HG03103 (cell line): ENCODE measurements around the gene F2R.

ENCODE experiments used
- ATAC-seq: cut with Tn5 transposase; IDR thresholded peaks from one replicate; pipeline ENCODE4 v1.9.1; 2021; ENCODE audit warnings: low read depth; ENCODE audit not compliant: unreplicated experiment

F2R gene

DNA sequence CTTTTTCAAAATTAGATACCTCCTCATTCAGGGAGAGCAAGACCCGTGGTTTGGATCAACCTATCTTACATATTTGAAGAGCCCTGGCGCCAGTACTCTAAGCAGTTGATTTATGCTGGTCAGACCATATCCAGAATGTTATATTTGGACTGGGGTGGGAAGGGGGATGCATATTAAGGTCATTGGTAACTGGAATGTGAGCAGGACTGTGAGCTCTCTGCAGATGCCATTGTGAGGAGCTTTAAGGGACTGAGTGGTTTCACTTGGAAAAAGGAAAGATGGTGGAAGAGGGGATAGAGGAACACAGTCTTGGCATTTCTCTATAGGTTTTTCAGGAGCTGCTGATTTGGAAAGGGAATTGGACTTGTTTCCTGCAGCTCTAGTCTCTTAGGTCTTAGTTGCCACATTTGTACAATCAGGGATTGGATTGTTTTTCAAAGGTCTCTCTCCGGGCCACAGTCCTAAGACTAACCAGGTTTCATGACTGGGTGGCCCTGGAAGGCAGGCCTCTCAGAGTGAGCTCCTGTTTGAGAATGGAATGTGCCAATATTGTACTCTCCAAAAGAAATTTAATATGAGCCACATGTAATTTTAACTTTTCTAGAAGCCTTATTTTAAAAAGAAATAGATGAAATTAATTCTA, 25.8 kb upstream of the F2R start:
- ATAC-seq, result no peak

DNA sequence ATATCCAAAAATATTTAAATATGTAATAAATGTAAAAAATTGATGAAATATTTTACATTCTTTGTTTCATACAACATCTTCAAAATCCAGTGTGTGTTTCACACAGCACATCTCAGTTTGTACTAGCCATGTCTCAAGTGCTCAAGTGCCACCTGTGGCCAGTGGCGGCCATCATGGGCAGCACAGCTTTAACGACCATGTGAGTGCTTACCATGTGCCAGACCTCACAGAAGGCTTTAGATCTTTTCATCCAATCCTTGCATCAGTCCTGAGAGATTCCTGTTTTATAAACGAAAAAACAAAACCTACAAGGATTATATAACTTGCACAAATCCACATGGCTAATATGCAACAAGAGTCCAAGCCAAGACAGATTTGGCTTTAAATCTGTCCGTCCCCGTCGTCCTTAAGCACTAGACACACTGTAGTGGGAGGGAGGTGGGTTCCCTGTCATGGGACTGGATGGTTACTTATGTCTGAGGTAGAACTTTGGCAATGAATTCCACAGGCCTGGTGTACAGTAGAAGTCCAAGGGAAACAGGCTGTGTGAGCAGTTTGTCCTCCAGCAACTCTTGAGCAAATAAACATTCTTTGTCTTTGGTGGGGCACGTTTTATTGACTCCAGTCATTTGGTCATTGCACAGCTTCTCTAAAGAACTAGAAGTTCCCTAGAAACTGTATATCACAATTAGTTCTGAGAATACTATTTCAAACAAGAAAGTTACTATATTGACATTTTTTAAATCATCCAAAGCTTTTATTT, 25.0 kb upstream of the F2R start:
- ATAC-seq, result no peak

DNA sequence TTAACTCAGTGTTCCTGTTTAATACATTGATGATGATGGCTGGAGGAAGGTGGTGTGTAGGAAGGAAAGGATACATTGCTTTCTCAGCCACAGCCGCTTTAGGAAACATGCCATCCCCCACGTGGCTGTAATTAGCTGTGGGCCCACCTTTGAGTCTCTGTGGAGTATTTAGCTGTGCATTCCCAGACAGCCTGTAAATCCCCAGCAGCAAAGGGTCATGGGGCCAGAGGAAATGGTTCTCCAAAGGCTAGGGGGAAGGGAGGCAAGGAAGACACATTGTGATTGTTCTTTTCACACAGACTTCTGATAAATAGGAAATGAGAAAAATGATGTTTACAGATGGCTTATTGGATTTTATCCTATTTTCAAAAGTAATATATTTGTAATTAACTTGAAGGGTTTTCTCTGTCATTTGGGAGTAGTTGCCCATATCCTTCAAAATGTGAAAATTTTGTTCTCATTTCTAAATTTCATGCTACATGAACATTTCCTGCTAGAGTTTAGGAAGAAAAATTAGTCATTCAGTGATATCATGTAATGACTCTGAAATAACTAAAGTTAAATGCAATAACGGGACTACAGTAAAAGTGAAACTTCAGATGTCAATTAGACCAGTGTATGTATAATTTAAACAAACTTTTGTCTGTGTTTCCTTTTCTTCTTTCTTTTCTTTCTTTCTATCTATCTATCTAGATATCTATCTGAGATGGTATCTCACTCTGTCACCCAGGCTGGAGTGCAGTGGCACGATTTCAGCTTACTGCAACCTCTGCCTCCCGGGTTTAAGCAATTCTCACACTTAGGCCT, 24.3 kb upstream of the F2R start:
- ATAC-seq, result no peak

DNA sequence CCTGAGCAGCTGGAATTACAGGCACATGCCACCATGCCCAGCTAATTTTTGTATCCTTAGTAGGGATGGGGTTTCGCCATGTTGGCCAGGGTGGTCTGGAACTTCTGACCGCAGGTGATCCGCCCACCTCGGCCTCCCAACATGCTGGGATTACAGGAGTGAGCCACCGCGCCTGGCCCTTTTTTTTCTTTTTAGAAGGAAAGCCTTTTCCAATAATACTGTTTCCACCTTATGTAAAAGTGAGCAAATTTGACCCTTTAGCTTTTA, 23.7 kb upstream of the F2R start:
- ATAC-seq, result no peak

DNA sequence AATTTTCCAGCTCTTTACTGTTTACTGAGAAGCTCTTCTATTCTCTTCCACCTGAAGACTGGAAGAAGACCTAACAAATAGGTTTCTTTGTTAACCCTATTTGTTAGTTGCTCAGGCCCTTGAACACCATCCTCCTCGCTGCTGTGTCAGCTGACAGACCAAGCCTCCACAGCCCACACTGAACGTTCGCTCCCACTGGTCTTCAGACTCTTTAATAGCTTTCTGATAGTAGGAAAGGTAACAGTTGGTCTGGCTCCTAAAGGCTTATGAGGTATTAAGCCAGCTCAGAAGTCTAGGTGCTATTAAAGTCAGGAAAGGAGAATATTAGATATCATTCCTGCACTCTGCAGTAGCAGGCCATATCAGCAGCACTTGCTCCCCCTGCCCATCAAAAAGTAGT, 23.3 kb upstream of the F2R start:
- no peak for ATAC-seq

DNA sequence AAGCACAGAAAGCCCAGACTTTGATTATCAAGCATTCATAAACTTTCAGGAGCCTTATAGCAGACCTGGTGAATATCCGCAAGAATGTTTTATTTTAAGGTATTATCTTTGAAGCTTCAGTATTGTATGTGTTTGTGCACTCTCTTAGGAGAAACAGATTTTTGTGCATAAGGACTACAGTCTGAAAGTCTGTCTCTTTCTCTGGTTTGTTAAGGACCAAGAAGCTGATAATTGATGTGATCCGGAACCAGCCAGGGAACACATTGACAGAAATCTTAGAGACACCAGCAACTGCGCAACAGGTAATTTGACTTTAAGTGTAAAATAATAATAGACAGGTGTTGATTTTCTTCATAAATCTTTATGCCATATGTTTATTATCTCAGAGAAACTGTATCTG, 22.8 kb upstream of the F2R start:
- ATAC-seq, result no peak

DNA sequence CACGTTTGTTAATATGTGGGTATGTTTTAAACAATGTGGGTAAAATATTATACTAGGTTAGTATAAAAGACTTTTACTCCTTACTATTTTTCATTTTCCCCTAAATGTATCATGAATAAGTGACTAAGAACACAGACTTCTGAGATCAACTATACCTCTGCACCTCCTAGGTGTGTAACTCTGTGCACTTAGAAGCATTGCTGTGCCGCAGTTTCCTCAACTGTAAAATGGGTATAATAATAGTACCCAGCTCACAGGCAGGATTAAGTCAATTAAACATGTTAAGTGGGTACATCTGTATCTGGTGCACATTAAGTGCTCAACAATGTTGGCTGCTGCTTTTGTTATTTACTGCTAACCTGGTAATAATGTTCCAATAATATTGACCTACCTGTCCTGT, 21.6 kb upstream of the F2R start:
- no peak for ATAC-seq

DNA sequence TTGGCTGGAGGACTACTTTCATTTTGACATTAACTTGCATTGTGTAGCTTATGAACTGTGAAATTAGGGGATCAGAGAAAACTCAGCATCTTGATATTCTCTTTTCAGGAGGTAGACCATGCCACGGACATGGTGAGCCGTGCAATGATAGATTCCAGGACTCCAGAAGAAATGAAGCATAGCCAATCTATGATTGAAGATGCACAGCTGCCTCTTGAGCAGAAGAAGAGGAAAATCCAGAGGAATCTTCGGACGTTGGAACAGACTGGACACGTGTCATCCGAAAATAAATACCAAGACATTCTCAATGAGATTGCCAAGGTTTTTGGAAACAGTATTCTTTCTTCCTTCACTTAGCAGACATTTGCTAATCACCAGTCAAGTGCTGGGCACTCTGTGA, 20.6 kb upstream of the F2R start:
- no peak for ATAC-seq

DNA sequence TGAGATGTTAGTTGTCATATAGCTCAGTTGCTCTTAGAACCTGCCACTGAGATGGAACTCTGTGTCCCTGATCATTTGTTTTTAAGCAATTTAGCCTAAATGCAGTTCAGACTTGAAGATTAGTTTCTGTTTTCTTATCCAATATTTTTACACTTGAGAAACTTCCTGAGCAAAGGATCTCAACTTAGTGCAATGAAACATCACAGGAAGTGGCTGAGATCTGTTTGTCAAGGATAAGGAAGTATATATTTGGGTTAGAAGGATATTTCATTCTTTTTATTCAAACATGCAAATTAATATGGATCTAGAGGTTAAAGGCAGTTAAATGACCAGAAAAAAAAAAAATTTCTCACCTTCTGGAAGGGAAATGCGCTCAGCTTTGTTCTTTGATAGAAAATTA, 19.7 kb upstream of the F2R start:
- no peak for ATAC-seq

DNA sequence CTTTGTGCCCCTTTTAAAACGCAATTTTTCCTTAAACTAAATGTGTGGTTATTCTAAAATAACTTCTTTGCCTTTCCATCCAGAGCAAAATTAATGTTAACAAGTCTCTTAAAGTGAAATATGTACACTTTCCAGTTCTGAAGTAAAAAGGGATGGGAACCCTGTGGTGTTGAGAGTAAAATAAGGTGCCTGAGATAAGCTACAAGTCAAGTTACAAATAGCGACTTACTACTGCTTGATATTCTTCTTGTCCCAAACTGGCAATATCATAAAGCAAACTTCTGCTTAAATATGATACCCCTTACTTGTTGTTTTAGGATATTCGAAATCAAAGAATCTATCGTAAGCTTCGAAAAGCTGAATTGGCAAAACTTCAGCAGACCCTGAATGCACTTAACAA, 18.3 kb upstream of the F2R start:
- no peak for ATAC-seq

DNA sequence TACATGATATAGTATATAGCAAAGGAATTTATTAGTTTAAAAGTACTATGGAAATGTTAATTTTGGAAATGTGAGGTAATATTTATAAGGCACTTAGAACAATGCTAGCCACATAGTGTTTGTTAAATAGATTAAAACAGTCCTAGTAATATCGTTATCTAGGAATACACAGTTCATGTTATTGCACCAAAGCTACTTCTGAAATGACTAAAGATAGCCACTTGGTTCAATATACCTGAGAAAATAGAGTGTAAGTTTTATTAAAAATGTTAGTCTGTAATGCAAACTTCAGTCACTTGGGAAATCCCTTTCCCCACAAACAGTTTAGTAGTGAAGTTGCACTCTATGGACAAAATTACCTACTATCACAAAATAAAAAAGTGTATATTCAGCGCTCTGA, 15.4 kb upstream of the F2R start:
- ATAC-seq, result no peak

DNA sequence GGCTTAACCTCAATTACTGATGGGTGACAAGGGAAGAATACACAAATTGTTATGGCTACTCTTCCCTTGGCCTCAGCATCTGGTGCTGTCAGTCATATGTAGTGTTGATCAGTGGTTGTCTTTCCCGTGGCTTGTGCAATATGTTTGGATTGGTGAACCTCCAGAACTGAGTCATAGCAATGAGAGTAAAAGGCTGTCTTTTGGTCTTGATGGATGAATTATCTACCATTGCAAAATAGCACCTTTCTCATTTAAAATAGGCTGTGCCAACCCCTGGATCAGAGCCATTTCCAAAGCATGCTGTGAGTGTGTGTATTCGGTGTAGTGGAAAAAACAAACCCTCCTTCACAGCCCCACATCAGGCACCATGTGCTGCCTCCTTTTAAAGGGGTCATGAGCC, 14.6 kb upstream of the F2R start:
- no peak for ATAC-seq

DNA sequence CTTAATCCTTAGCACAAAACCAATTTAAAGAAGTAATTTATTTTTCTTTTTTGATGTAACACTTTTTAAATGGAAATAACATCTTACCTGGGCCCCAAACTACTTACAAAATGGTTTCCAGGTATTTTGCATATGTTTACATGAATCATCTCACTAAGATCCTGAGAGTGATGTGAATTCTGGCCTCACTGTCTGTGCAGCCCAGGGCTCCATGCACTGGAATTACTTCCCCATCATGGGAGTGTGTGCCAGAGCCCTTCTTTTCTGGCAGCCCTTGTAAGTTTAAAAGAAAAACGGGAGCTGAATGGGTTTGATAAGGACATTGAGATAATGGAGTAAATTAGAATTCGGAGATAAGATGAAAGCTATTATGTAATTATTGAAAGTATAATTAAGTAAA, 12.2 kb upstream of the F2R start:
- no peak for ATAC-seq

DNA sequence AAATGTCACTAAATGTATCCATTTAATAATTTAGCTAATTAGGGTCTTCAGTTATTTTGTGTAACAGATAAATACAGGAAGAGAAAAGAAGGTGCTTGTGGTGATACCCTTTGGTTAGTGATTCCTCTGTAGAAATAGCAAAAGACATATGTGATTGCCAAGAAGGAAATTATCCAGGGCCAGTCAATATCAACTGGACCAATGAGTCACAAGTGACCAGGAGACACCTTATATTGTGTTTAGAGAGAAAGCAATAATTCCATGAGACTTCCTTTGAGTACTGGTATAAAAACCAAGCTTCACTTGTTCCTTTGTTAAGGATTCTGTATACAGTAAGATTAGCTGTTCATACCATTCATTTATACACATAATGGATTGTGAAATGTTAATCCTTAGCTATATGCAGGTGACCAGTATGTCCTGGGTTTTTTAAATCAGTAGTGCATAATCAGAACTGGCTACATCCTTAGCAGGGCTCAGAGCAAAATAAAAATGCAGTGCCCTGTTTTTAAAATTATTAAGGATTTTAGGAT, 11.7 kb upstream of the F2R start:
- no peak for ATAC-seq

DNA sequence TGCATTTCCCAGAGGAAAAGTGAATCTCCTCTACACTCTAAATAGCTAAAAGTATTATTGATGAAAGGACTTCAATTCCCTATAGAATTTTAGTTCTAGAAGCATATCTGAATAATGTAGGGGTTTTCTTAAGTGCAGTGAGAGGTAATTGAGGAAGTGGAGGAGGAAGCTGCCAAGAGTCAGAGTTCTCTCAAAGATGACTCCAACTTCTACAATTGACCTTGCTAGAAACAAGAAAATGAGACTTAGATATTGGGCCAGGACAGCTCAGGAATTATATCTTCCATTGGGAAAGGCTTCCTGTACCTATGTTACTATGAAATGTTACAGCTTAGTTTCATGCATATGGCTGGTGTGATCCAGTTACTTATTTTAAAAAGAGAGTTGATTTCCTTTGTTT, 10.4 kb upstream of the F2R start:
- no peak for ATAC-seq

DNA sequence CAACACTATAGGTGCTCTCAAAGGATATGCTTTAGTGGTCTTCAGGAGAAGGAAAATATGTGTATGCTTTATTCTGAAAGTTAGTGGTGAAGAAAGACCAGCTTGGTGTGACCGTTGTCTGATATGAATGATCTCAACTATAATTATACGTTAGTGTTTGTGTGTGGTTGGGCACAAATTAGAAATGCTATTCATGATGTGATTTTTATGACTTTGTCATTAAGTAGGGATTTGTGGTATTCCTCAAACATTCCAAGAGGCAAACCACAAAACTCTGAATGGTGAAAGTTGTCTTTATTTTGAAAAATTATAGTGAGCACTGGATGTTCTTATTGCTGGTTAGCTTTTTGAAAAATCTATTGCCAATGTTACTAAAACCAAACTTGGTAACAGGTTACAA, 6.2 kb upstream of the F2R start:
- ATAC-seq, result no peak

DNA sequence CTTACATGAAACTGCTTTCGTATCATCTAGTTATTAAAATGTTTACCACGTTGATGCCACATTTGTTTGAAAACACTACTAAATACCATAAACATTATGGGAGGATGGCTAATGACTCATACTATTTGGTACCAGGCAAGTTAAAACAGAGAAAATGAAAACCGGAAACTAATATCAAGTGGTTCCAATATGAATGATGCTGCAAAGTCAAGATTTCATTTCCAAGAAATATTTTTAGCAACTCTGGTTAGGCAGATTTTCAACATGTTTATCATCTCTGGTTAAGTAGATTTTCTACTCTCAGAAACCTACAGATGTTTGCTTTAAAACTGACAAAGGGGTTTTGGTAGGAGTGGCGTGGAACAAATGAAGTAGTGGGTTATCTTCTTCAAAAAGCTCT, 4.9 kb upstream of the F2R start:
- ATAC-seq, result no peak

DNA sequence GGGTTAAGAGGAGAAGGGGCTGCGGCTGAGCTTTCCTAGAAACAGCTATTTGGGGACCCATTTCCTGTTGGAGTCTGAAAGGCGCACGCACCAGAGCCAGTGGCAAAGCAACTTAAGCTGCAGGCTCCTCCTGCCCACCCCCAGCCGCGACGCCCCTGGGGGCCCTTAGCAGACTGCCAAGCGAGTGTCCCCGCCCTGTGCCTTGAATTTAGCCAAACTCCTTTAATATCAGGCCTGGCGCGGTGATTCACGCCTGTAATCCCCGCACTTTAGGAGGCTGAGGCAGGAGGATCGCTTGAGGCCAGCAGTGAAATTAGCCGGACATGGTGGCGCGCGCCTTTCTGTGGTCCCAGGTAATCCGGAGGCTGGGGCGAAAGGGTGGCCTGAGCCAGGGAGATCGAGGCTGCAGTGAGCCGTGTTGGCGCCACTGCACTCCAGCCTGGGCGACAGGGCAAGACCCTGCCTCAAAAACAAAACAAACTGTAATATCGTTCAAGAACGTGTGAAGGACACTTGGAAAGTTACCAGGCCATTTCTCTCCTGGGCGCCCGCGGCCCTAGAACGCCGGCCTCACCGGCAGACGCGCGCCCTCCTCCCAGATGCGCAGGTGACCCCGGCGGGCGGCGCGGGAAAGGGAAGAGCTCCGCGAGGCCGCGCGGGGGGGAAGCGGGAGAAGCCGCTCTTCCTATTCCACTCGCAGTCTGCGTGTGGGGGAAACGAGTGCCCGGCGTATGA, 1.0 kb upstream of the F2R start:
- ATAC-seq, result no peak

DNA sequence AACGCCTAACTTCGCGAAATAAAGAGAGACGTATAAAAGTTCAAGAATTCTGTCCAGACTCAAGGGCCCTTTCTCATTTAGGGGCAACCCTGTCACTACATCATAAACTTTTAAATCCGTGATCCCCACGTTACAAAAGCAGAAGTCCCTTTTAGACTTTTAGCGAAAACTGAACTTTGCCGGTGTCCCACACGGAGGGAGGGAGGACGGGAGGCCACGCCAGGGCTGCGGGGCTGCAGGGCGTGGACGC, 515 bp upstream of the F2R start:
- ATAC-seq, result no peak

DNA sequence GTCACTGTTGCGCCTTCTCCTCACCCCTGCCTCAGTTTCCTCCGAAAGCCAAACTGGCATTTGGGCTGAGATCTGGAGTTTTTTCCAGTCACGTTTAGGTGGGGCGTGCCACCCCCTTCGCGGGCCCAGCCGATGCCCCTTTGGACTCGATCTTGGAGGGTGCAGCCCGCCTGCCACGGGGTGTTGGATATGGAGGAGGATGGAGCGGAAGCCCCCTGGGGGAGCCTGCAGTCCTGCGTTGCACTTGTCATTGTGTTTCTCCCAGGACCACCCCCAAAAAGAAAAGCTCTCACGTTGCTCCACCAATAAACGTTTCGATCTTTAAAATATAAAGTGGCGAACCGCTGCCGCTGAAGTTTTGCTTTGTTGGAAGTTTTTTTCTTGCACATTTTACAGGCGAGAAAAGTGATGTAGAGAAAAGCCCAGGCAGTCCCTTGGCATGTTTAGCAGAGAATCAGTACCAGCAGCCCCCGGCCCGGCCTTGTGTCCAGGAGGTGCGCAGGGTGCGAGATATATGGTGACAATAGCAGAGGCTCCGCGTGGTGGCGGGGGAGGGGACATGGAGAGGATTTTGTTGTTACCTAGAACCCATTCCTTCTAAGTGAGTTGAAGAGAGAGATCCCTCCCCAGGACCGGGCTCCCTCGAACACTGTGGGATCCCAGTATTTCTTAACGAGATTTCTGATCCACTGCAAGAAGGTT, 681 bp downstream of the F2R start:
- no peak for ATAC-seq
